Measurements from ENCODE around the gene SRP19. TPM values are rescaled to one million over a fixed set of nuclear protein-coding genes. Genes with fewer than 3 reads are reported as not detected.

Gene SRP19
- total RNA-seq, 1 experiment from 2014 or later = 56.4 TPM

DNA sequence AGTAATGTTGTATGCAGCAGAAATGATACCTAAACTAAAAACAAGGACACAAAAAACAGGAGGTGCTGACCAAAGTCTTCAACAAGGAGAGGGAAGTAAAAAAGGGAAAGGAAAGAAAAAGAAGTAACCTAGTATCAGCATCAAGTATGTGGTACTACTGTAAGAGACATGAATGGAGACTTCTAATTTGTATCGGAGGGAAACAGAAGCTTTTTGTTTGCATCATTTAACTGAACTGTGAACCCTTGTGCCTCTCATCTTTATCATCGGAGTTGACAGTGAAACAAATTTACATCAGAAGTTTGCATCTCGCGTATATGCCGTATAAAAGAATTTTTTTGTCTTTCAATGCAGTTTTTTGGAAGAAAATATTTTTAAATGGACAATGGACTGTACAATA is 6.3 kb downstream of the SRP19 start:
- CTCF ChIA-PET = interaction anchor here (1.0 kb wide), 1 partner anchor 19 kb away, joined by 4 read pairs; no protein-coding TSS in a partner anchor
- no peak overlapping the region for H3K27ac Mint-ChIP-seq
- POLR2A ChIA-PET = no interaction called here
- H3K4me3 Mint-ChIP-seq = no peak overlapping the region
- H3K4me1 Mint-ChIP-seq = peaks cover 7% of the 10 kb centered on the region
- no peaks in the 10 kb centered on the region for H3K27me3 Mint-ChIP-seq (ENCODE audit: low read depth)
- ATAC-seq (no peak), DNase-seq (ENCODE audit: low spot score) (no peak)
- H3K9me3 Mint-ChIP-seq = no peaks in the 10 kb centered on the region
- H3K36me3 Mint-ChIP-seq = peaks cover 73% of the 10 kb centered on the region
- TF ChIP-seq FOXJ3 (CRISPR knock-in tag; IDR thresholded peaks at IDR 0.05; ENCODE audit: borderline replicate concordance) = no peak

- ATAC-seq = no peak
- Mint-ChIP-seq H3K27ac (no peak overlapping the region), H3K4me3 (no peak overlapping the region), H3K36me3 (peaks cover 54% of the 10 kb centered on the region), H3K4me1 (no peaks in the 10 kb centered on the region), H3K27me3 (ENCODE audit: low read depth) (no peaks in the 10 kb centered on the region), H3K9me3 (no peaks in the 10 kb centered on the region)
- POLR2A ChIA-PET = no interaction called here
- no peak for DNase-seq (ENCODE audit: low spot score)
- TF ChIP-seq, protein P1, sequence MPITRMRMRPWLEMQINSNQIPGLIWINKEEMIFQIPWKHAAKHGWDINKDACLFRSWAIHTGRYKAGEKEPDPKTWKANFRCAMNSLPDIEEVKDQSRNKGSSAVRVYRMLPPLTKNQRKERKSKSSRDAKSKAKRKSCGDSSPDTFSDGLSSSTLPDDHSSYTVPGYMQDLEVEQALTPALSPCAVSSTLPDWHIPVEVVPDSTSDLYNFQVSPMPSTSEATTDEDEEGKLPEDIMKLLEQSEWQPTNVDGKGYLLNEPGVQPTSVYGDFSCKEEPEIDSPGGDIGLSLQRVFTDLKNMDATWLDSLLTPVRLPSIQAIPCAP (CRISPR knock-in tag; IDR thresholded peaks at IDR 0.05) = no peak
- TF ChIP-seq SOX15 (CRISPR knock-in tag; IDR thresholded peaks at IDR 0.05) (no peak), ATF6 (CRISPR knock-in tag; IDR thresholded peaks at IDR 0.05) (no peak)
- CTCF ChIA-PET = no interaction called here
These were observed 8.9 kb downstream of the SRP19 start for GRCh38 chr5:112869948-112870347.

DNA sequence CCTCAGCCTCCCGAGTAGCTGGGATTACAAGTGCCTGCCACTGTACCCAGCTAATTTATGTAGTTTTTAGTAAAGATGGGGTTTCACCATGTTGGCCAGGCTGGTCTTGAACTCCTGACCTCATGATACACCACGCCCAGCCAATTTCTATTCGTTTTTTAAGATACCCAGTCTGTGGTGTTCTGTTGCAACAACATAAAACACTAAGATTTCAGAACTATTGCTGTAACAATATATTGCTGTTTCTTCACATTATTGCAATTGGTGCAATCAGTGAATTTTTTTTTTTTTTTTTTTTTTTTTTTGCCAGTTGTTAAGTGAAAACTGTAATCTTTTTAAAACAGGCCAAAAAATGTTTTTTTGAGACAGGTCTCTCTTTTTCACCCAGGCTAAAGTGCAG is 9.9 kb downstream of the SRP19 start:
- POLR2A ChIA-PET = no interaction called here

DNA sequence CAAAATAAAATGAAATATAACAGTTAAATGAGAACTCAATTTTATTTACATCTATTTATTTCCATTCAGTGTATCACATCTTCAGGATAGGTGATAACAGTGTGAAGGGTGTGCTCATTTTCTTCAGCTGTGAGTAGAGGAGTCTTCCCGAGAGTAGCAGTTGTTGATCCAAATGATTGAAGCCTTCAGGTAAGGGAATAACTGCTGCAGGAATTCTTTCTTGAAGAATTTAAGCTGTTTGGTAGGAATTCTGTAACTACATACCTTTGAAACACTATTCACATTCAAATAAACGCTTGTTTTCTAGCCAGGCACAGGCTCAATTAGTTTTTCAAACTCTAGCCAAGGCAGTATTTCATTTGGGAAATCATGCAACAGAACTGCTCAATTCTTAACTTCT is 15.3 kb downstream of the SRP19 start:
- H3K4me3 Mint-ChIP-seq = no peak overlapping the region

More for the DNA sequence above, 9.9 kb downstream of the SRP19 start:
- DNase-seq (ENCODE audit: low spot score) (no peak), ATAC-seq (no peak)
- no peak for TF ChIP-seq PRRX2 (CRISPR knock-in tag; IDR thresholded peaks at IDR 0.05)
- no peak for TF ChIP-seq TEAD4 (CRISPR knock-in tag; IDR thresholded peaks at IDR 0.05)
- no peak for TF ChIP-seq MYBL2 (CRISPR knock-in tag; IDR thresholded peaks at IDR 0.05)
- TF ChIP-seq ZNF121 (CRISPR knock-in tag; IDR thresholded peaks at IDR 0.05) = no peak
- TF ChIP-seq JUN (CRISPR knock-in tag; IDR thresholded peaks at IDR 0.05) = no peak
- H3K9me3 Mint-ChIP-seq = no peaks in the 10 kb centered on the region
- no peak overlapping the region for H3K27ac Mint-ChIP-seq
- peaks cover 47% of the 10 kb centered on the region for H3K36me3 Mint-ChIP-seq
- no peaks in the 10 kb centered on the region for H3K27me3 Mint-ChIP-seq (ENCODE audit: low read depth)
- H3K4me3 Mint-ChIP-seq = no peak overlapping the region
- peaks cover 6% of the 10 kb centered on the region for H3K4me1 Mint-ChIP-seq
- CTCF ChIA-PET = no interaction called here

More for the DNA sequence above, 15.3 kb downstream of the SRP19 start:
- DNase-seq (ENCODE audit: low spot score) (no peak), ATAC-seq (peak; percentile 60)
- TF ChIP-seq MYBL2 (CRISPR knock-in tag; IDR thresholded peaks at IDR 0.05) = no peak
- no peak for TF ChIP-seq ATF2 (CRISPR knock-in tag; IDR thresholded peaks at IDR 0.05; ENCODE audit: borderline replicate concordance, low read depth)
- no peak for TF ChIP-seq ZNF512 (CRISPR knock-in tag; IDR thresholded peaks at IDR 0.05; ENCODE audit: borderline replicate concordance)
- no peak for TF ChIP-seq ZNF138 (CRISPR knock-in tag; conservative IDR thresholded peaks at IDR 0.05)
- no peak for TF ChIP-seq TP53 (CRISPR knock-in tag; IDR thresholded peaks at IDR 0.05)
- TF ChIP-seq ELF4 (CRISPR knock-in tag; IDR thresholded peaks at IDR 0.05; ENCODE audit: low read depth) = no peak
- TF ChIP-seq ETV6 (CRISPR knock-in tag; IDR thresholded peaks at IDR 0.05) = no peak
- no peak for TF ChIP-seq ZNF317 (CRISPR knock-in tag; IDR thresholded peaks at IDR 0.05; ENCODE audit: borderline replicate concordance, low read depth)
- TF ChIP-seq NFATC4 (CRISPR knock-in tag; IDR thresholded peaks at IDR 0.05) = no peak
- no peak for TF ChIP-seq JAZF1 (CRISPR knock-in tag; IDR thresholded peaks at IDR 0.05)
- no peak for TF ChIP-seq ESRRA (CRISPR knock-in tag; IDR thresholded peaks at IDR 0.05; ENCODE audit: borderline replicate concordance)
- TF ChIP-seq FOXK1 (CRISPR knock-in tag; IDR thresholded peaks at IDR 0.05) = no peak
- TF ChIP-seq, protein P2, sequence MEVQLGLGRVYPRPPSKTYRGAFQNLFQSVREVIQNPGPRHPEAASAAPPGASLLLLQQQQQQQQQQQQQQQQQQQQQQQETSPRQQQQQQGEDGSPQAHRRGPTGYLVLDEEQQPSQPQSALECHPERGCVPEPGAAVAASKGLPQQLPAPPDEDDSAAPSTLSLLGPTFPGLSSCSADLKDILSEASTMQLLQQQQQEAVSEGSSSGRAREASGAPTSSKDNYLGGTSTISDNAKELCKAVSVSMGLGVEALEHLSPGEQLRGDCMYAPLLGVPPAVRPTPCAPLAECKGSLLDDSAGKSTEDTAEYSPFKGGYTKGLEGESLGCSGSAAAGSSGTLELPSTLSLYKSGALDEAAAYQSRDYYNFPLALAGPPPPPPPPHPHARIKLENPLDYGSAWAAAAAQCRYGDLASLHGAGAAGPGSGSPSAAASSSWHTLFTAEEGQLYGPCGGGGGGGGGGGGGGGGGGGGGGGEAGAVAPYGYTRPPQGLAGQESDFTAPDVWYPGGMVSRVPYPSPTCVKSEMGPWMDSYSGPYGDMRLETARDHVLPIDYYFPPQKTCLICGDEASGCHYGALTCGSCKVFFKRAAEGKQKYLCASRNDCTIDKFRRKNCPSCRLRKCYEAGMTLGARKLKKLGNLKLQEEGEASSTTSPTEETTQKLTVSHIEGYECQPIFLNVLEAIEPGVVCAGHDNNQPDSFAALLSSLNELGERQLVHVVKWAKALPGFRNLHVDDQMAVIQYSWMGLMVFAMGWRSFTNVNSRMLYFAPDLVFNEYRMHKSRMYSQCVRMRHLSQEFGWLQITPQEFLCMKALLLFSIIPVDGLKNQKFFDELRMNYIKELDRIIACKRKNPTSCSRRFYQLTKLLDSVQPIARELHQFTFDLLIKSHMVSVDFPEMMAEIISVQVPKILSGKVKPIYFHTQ (CRISPR knock-in tag; IDR thresholded peaks at IDR 0.05) = no peak
- no peaks in the 10 kb centered on the region for H3K9me3 Mint-ChIP-seq
- POLR2A ChIA-PET = no interaction called here
- H3K36me3 Mint-ChIP-seq = peaks cover 28% of the 10 kb centered on the region
- peak overlapping the region; percentile 74 for H3K27ac Mint-ChIP-seq
- peaks cover 25% of the 10 kb centered on the region for H3K4me1 Mint-ChIP-seq
- CTCF ChIA-PET = interaction anchor here (1.1 to 1.5 kb wide), 2 partner anchors 185 to 384 kb away, joined by 3 to 6 read pairs; no protein-coding TSS in a partner anchor
- no peaks in the 10 kb centered on the region for H3K27me3 Mint-ChIP-seq (ENCODE audit: low read depth)

All from WTC11 (cell line).